ENCODE measurements around the gene TDRD12.
"Not testable (repeated sequence)": the region's sequence is repeated elsewhere in the genome, so short reads cannot be mapped to it uniquely, and the experiment has no call there.

Gene TDRD12

DNA sequence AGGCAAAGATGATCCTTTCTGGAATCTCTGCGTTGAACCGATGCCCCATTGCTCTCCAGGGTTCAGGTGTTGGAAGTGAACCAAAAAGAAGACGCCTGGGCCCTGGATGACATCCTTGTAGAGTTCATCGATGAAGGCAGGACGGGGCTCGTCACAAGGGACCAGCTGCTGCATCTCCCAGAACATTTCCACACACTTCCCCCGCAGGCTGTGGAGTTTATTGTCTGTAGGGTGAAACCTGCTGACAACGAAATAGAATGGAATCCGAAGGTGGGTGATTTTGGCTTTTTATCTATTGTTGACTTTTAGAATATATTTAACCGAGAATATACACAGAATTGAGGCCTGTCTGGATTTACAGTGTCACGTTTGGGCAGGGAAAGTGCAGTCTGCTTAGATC is 91.6 kb downstream of the TDRD12 start:
- DNase-seq (ENCODE audit: low spot score), result no peak

- no peak for DNase-seq (ENCODE audit: low spot score)
Measured at GRCh38 chr19:32812036-32812435, 92.5 kb downstream of the TDRD12 start.

GRCh38 chr19:32812571-32812970 is 93.0 kb downstream of the TDRD12 start:
- DNase-seq (ENCODE audit: low spot score), result no peak

DNA sequence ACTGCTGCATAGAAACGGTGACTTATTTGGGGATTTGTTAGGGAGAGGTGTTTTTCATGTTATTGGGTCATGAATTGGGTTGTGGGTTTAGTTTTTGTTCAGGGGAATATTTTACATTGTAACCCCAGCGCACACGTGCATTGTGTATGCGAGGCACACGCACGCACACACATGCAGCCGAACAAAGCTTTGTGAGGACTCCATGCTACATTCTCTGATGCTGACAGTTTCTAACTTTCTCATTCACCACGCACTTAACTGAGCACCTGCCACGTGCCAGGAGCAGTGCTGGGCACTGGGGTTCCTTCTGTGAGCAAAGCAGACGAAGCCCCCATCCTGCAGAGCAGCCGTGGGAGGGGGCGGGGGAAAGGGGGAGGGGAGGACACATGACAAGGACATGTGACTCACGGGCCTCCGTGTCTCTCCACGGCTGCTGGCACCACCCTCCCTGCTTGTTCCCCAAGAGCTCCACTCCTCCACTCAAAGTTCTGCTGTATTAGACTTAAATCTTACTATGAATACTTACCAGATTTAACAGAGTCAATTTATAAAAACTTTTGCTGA is 94.4 kb downstream of the TDRD12 start:
- no peak for DNase-seq (ENCODE audit: low spot score)

DNA sequence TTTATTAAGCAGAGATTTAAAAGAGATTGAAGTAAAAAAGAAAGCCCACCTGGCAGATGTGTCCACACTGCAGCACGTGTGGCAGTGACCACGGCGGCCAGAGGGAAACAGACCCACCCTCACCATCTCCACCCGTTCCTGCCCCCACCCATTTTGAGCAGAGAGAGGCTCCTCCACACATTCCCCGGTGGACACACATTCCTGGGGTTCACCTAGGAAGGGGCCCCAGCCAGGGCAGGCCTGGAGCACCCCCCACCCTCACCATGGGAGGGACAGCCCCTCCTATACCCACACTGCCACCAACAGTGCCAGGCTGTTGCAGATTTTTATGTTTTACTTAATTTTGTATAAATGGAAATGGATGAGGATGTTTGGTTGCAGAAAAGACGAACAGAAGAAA is 95.1 kb downstream of the TDRD12 start:
- no peak for DNase-seq (ENCODE audit: low spot score)

DNA sequence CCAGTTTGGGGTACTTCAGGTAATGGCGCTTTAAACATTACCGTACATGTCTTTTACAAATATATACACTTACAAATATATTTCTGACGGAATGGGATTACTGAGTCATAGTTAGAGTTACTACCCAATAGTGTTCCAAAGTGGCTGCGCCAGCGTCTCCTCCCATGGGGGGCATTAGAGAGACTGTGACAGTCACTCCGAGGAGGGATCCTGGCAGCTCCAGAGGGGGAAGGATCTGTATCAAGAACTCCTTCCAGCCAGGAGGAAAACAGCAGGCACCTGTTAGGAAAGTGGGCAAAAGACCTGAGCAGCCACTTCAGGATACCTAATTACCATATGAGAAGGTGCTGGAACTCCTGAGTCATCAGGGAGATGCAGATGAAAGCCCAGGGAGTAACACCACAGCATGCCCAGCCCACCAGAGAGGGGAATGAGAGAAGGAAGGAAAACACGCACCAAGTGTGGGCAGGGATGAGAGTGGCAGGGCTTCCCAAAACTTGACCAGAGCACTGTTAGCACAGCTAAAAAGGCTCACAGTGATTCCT is 97.1 kb downstream of the TDRD12 start:
- no peak for DNase-seq (ENCODE audit: low spot score)

DNA sequence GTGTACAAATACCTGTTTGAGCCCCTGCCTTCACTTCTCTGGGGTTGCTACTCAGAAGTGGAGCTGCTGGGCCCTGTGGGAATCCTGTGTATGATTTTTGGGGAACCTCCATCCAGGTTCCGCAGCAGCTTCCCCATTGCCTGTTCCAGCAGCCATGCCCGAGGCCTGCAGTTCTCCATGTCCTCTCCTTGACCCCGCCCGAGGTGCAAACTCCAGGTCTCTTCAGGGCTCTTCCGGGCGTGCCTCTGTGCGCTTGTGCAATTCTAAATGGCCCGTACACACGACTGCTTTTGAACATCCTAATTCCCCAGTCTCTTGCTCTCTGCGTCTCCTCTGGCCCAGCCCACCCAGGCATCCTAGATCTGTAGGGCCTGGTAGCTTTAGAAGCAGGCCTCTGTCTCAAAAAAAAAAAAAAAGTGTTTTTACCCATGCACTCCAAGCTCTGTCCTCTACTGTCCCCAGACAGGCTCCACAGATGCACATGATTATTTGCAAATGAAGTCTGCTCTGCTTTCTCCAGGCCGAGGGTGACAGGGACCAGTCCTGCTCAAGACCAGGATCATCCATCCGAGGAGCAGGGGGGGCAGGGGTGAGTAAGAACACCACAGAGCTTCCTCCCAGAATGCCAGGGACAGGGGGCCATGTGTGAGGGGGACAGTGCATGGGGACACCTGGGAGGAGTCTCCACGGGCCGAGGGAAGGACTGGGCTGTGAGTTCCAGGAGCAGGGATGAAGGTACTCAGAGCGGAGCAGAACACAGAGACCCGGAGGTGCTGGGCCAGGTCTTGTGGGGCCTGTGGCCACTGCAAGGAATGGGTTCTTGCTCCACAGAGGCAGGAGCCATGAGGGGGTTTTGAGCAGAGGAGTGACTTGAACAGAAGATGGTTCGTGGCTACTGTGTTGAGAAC is 98.3 kb downstream of the TDRD12 start:
- no peak for DNase-seq (ENCODE audit: low spot score)

DNA sequence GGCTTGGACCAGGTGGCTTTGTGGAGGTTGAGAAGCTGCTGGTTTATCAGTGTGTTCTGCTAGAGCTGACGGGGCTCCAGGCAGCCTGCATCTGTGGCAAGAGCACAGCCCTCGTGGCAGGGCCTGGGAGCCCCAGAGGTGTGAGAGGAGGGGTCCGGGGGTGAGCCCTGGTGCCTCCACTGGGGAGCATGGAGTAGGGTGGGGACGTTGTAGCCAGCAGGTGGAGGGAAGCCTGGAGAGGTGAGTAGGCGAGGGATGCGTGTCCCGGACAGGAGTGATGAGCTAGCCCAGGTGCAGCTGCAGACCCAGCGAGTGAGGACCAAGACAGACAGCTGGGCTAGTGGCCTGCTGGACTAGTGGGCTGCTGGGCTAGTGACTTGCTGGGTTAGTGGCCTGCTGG is 99.0 kb downstream of the TDRD12 start:
- no peak for DNase-seq (ENCODE audit: low spot score)

DNA sequence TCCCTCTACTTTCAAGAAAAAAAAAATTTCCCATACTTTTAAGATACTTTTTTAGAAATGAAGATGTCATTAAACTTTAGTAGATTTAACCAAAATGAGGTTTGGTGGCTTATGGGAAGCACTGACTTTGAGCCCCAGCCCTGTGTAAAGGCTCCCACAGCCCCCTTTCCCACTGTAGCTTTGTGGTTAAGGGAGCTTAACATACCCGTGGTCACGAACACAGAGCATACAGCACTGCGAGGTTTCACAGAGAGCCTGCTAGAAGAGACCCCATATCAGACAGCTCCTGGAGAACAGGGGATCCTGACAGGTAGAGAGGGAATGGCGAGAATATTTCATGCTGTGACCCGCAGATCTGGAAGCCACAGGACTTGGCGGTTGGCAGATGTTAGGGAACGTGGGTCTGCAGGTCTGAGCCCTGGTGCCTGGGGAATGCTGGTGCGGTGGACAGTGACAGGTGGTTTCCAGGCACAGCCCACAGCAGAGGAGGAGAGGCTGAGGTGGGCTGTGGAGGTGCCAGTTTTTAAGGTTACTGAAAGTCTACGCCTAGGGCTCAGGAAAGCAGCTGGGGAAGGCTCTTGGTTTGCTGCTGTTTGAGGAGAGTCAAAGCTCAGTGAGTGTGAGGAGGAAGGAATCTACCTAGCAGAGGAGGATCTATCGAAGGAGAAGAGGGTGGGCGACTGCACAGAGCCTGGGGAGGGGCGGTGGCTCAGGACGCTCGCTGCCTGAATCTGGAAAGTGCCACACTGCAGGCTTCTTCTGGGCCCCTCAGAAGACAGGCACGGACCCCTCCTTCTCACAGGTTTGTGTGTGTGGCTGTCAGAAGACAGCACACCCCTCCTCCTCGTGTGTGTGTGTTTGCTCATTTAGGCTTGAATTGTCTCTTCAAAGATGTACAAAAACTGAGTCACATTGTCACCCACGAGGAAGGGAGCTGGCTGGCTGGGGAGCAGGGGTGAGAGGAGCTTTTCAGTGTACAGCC is 100.1 kb downstream of the TDRD12 start:
- DNase-seq (ENCODE audit: low spot score), result no peak

- no peak for DNase-seq (ENCODE audit: low spot score)
Measured at GRCh38 chr19:32822916-32823746, 103.6 kb downstream of the TDRD12 start.

GRCh38 chr19:32823747-32824102 is 104.2 kb downstream of the TDRD12 start:
- no peak for DNase-seq (ENCODE audit: low spot score)

GRCh38 chr19:32824191-32824751 is 104.7 kb downstream of the TDRD12 start:
- no peak for DNase-seq (ENCODE audit: low spot score)

GRCh38 chr19:32824916-32825608 is 105.5 kb downstream of the TDRD12 start:
- no peak for DNase-seq (ENCODE audit: low spot score)

DNA sequence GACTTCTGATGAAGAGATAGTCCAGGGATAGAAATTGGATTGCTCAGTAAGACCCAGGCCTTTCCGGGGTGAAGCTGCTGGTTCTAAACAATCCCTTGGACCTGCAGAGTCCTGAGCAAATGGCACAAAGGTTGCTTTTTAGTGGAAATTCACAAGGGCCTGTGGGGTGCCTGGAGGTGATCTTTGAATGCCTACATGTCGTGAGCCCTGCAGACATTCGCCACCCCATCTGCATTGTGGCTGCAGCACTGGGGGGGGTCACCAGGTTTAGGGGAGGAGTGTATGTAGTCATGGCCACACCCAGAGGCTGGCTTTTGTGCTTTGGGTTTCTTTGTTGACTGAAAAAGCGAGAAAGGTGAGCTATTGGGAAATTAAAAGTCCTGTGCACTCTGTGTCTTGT is 108.6 kb downstream of the TDRD12 start:
- DNase-seq (ENCODE audit: low spot score), result no peak

- no peak for DNase-seq (ENCODE audit: low spot score)
Measured at GRCh38 chr19:32828643-32829344, 109.2 kb downstream of the TDRD12 start.

GRCh38 chr19:32829345-32829896 is 109.9 kb downstream of the TDRD12 start:
- DNase-seq (ENCODE audit: low spot score), result no peak

DNA sequence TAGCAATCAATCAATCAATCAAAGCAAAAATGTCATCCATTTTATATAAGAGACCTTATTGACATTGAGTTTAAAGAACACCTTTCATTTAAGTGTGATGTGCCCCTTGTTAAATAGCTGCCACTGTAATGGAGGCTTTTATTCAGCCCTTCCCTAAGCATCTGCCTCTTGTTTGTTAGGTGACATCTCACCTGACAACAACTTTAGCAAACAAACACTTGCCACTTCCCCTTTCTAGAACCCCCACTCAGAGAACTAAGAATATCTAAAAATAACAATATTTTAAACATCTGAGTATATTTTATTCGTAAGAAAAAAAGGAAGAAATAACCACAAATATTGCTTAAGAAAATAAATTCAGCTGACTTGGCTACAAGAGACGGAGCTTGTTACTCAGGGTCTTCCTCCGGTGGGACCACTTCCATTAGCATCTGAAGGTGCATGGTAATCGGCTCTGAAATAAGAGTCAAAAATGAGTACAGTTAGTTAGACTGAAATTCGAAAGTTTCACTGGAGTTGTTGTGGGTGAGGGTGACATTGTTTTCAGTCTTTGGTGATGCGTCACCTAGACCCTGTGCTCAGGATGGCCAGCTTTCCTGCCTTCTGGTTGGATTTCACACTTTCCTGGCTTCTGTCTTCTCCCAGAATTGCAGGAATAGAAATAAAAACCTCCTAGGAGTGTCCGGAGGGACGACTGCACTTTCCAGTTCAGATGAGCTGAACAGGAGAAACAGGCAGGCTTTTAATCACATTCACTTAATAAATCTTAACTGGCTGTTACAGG is 110.9 kb downstream of the TDRD12 start:
- DNase-seq (ENCODE audit: low spot score), result no peak

DNA sequence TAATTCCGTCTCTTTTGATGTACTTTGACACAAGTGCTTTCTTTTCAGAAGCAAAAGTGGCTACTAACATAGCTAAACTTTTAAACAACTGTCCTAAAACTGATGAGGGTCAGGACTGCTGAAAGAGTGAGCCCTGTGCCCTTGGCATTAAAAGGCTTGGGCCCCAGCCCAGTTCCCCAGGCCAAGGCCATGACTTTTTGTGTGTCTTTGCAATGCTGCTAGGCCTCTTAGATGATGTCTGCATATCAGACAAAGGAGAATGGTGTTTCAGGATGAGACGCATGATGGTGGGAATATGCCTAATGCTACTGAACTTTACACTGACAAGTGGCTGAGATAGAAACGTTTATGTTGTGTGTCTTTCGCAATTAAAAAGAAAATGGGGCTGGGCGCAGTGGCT is 112.0 kb downstream of the TDRD12 start:
- DNase-seq (ENCODE audit: low spot score), result no peak

GRCh38 chr19:32832094-32832493 is 112.5 kb downstream of the TDRD12 start:
- DNase-seq (ENCODE audit: low spot score), result not testable (repeated sequence)

Data from CD4-positive, alpha-beta T cell treated with Interleukin-2 at 100 ng/mL for 4 hours (primary cell).